Breast epithelium (tissue), 3 donors: ENCODE measurements around the gene ACER3.

Experiments used
- POLR2A ChIP-seq: fragments of 450-650 bp; IDR thresholded peaks from one replicate; pipeline ENCODE4 v1.6.1; 2016; ENCODE audit warnings: antibody characterized with exemption, mild to moderate bottlenecking, moderate library complexity
- POLR2AphosphoS5 ChIP-seq, 3 donors: sonication (generic); formaldehyde crosslinking; IDR thresholded peaks; one replicate each; pipeline ENCODE4 v1.6.1; 2017; ENCODE audit warnings: antibody characterized with exemption in 3 of 3
- TF ChIP-seq, protein P1 (sequence below), 3 donors: fragments of 450-650 bp; IDR thresholded peaks; one replicate each; pipeline ENCODE4 v1.5.1; 2016 to 2017; ENCODE audit warnings: antibody characterized with exemption in 3 of 3, mild to moderate bottlenecking in 3 of 3, moderate library complexity in 3 of 3

DNA sequence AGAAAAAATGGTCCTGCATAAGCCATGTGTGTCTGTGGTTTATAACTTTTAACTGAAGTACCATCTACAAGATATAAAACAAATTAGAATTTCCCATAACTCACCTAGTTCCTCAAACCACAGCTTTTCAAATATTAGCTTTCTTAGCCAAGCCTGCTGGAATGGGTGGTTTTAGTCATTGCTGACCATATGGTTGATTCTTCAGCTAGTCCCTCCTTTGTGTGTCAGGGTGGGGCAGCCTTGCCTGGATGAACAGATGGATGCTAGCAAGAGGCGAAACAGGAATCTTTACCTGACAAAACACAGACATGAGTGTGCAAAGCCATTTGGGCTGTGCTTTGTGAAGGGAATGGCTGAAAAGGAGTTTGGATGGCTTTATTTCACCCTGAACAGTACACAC is 166.6 kb downstream of the ACER3 start:
- TF ChIP-seq, protein P1, sequence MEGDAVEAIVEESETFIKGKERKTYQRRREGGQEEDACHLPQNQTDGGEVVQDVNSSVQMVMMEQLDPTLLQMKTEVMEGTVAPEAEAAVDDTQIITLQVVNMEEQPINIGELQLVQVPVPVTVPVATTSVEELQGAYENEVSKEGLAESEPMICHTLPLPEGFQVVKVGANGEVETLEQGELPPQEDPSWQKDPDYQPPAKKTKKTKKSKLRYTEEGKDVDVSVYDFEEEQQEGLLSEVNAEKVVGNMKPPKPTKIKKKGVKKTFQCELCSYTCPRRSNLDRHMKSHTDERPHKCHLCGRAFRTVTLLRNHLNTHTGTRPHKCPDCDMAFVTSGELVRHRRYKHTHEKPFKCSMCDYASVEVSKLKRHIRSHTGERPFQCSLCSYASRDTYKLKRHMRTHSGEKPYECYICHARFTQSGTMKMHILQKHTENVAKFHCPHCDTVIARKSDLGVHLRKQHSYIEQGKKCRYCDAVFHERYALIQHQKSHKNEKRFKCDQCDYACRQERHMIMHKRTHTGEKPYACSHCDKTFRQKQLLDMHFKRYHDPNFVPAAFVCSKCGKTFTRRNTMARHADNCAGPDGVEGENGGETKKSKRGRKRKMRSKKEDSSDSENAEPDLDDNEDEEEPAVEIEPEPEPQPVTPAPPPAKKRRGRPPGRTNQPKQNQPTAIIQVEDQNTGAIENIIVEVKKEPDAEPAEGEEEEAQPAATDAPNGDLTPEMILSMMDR (IDR thresholded peaks at IDR 0.05): no peak
- TF ChIP-seq POLR2A: no peak
- no peak for TF ChIP-seq POLR2AphosphoS5 (IDR thresholded peaks at IDR 0.05)
